GM19452 (cell line): ENCODE measurements around the gene SH3BP5.

Experiments used
- ATAC-seq: cut with Tn5 transposase; IDR thresholded peaks from one replicate; pipeline ENCODE4 v1.9.1; 2021; ENCODE audit not compliant: unreplicated experiment

Gene SH3BP5

GRCh38 chr3:15347063-15347736, 14.8 kb upstream of the SH3BP5 start:
- no peak for ATAC-seq

GRCh38 chr3:15346516-15346915, 14.1 kb upstream of the SH3BP5 start:
- no peak for ATAC-seq

GRCh38 chr3:15345608-15346137, 13.3 kb upstream of the SH3BP5 start:
- ATAC-seq: peak; percentile 94

- peak; percentile 15 for ATAC-seq
Measured at GRCh38 chr3:15345066-15345607, 12.8 kb upstream of the SH3BP5 start.

- no peak for ATAC-seq
Measured at GRCh38 chr3:15342945-15343344, 10.6 kb upstream of the SH3BP5 start.

GRCh38 chr3:15342246-15342645, 9.9 kb upstream of the SH3BP5 start:
- ATAC-seq: no peak

GRCh38 chr3:15341030-15341726, 8.8 kb upstream of the SH3BP5 start:
- ATAC-seq: no peak

- ATAC-seq: no peak
Measured at GRCh38 chr3:15339786-15340215, 7.4 kb upstream of the SH3BP5 start.

GRCh38 chr3:15339001-15339400, 6.6 kb upstream of the SH3BP5 start:
- ATAC-seq: no peak

- no peak for ATAC-seq
Measured at GRCh38 chr3:15337963-15338362, 5.6 kb upstream of the SH3BP5 start.

GRCh38 chr3:15336057-15336456, 3.7 kb upstream of the SH3BP5 start:
- ATAC-seq: no peak

- no peak for ATAC-seq
Measured at GRCh38 chr3:15333956-15334263, 1.5 kb upstream of the SH3BP5 start.

GRCh38 chr3:15333099-15333955, 941 bp upstream of the SH3BP5 start:
- ATAC-seq: no peak

GRCh38 chr3:15331606-15332404, 581 bp downstream of the SH3BP5 start:
- peak; percentile 33 for ATAC-seq

GRCh38 chr3:15331072-15331605, 1.2 kb downstream of the SH3BP5 start:
- no peak for ATAC-seq

- no peak for ATAC-seq
Measured at GRCh38 chr3:15330031-15330596, 2.3 kb downstream of the SH3BP5 start.

- ATAC-seq: no peak
Measured at GRCh38 chr3:15329046-15330005, 3.1 kb downstream of the SH3BP5 start.

- ATAC-seq: no peak
Measured at GRCh38 chr3:15327941-15328340, 4.4 kb downstream of the SH3BP5 start.

- ATAC-seq: no peak
Measured at GRCh38 chr3:15326673-15327072, 5.7 kb downstream of the SH3BP5 start.
